ENCODE results near the gene ANO2.

DNA sequence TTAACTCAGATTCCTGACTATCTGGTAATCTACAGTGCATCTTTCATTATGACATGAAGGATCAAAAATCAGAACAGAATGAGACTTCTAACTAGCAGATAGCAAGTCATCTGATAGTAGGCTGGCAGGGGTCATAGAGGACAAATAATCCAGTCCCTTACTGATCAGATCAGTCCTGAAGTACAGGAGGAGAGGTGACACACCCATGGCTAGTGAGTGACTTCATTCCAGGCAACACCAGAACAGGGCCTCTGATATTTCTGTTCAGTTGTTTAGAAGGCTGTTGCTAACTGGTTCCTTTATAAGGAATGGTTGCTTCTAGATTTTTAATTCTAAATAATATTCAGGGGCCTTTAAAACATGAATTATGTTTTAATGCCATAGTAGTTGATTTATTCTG is 291.0 kb downstream of the ANO2 start:
- TF ChIP-seq USF1 (IDR thresholded peaks at IDR 0.05) (no peak), YY1 (IDR thresholded peaks at IDR 0.05; ENCODE audit: low read depth) (no peak), RAD21 (IDR thresholded peaks at IDR 0.05; ENCODE audit: low read depth) (no peak), EP300 (IDR thresholded peaks at IDR 0.05; ENCODE audit: borderline replicate concordance) (no peak), EGR1 (IDR thresholded peaks at IDR 0.05) (no peak), CEBPB (IDR thresholded peaks at IDR 0.05) (no peak), FOXM1 (IDR thresholded peaks at IDR 0.05; ENCODE audit: borderline replicate concordance, low read depth) (no peak), TAF1 (IDR thresholded peaks at IDR 0.05; ENCODE audit: low read depth) (no peak), TCF12 (IDR thresholded peaks at IDR 0.05; ENCODE audit: low read depth) (no peak)
- TF ChIP-seq, protein P1, sequence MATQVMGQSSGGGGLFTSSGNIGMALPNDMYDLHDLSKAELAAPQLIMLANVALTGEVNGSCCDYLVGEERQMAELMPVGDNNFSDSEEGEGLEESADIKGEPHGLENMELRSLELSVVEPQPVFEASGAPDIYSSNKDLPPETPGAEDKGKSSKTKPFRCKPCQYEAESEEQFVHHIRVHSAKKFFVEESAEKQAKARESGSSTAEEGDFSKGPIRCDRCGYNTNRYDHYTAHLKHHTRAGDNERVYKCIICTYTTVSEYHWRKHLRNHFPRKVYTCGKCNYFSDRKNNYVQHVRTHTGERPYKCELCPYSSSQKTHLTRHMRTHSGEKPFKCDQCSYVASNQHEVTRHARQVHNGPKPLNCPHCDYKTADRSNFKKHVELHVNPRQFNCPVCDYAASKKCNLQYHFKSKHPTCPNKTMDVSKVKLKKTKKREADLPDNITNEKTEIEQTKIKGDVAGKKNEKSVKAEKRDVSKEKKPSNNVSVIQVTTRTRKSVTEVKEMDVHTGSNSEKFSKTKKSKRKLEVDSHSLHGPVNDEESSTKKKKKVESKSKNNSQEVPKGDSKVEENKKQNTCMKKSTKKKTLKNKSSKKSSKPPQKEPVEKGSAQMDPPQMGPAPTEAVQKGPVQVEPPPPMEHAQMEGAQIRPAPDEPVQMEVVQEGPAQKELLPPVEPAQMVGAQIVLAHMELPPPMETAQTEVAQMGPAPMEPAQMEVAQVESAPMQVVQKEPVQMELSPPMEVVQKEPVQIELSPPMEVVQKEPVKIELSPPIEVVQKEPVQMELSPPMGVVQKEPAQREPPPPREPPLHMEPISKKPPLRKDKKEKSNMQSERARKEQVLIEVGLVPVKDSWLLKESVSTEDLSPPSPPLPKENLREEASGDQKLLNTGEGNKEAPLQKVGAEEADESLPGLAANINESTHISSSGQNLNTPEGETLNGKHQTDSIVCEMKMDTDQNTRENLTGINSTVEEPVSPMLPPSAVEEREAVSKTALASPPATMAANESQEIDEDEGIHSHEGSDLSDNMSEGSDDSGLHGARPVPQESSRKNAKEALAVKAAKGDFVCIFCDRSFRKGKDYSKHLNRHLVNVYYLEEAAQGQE (IDR thresholded peaks at IDR 0.05; ENCODE audit: low read depth): no peak
- TF ChIP-seq, protein P2, sequence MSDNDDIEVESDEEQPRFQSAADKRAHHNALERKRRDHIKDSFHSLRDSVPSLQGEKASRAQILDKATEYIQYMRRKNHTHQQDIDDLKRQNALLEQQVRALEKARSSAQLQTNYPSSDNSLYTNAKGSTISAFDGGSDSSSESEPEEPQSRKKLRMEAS (IDR thresholded peaks at IDR 0.05): no peak
